HG03520 (cell line): ENCODE data around the gene LRTM1.

Source experiments
- ATAC-seq: cut with Tn5 transposase; IDR thresholded peaks from one replicate; pipeline ENCODE4 v1.9.1; 2021; ENCODE audit warnings: mild to moderate bottlenecking, moderate library complexity; ENCODE audit not compliant: unreplicated experiment

LRTM1 gene

GRCh38 chr3:54928046-54928770, at the start of gene LRTM1:
Gene LRTM1, minus strand, starts transcription at chr3:54928059. Its CDS starts 148 bp downstream, at chr3:54927911.
- no peak for ATAC-seq

DNA sequence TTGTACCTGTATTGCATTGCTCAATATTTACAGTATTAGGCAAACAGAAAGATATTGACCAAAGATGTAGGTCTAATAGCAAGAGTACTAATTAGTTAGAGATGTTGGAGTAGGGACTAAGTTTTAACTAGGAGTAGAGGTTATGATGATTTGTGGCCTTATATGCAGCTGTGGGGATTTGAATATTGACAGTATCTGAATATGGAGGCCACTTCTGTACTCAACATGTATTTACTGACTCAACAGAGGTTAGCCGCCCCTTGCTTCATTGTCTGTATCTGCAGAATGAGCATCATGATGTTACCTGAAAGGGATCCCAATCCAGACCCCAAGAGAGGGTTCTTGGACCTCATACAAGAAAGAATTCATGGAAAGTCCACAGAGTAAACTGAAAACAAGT, 49.6 kb upstream of the LRTM1 start:
- no peak for ATAC-seq

DNA sequence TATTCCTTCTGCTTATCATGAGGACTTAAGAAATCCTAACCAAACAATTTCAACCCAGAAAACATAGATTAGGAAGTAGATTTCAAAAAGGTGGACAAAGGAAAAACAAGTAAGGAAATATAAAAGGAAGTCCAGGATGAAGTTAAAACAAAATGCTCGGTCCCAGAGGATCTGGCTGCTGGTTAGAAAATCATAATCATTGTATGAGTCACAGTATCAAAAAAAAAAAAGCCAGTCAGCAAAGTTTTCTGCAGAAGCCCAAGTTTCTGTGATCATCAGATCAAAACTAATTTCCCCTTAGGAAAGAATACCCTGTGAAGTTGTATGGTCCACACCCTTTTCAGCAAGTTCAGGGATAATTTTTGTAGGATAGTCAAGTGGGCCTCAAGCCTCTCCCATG, 43.0 kb upstream of the LRTM1 start:
- ATAC-seq: no peak

- no peak for ATAC-seq
These were observed 41.8 kb upstream of the LRTM1 start for GRCh38 chr3:54969652-54970051.

DNA sequence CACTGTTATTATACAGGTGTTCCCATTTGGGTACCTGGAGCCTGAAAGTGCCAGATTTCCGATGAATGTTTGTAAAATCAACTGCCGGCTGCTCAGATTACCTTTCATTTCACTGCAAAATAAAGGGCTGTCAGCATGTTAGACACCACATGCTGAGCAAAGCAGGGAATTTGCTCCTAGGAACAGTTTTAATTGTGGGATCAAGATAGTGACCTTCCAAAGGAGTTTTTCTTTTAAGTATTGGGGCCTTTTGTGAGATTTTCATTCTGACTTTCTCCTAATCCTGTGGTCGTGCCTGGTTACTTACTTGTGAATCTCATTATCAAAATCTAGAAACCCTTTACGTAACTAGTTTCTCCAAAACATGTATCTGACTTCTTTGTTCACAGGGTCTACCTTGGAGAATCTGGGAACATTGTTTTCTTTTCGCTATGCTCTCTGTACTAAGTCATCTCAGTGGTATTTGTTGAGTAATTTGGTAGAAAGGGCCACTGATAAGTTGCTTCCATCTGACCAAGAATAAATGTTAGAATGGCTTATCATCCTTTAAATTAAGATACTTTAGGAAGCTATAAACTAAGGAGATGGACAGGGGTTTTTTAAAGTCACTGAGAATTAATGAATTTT, 40.8 kb upstream of the LRTM1 start:
- no peak for ATAC-seq

DNA sequence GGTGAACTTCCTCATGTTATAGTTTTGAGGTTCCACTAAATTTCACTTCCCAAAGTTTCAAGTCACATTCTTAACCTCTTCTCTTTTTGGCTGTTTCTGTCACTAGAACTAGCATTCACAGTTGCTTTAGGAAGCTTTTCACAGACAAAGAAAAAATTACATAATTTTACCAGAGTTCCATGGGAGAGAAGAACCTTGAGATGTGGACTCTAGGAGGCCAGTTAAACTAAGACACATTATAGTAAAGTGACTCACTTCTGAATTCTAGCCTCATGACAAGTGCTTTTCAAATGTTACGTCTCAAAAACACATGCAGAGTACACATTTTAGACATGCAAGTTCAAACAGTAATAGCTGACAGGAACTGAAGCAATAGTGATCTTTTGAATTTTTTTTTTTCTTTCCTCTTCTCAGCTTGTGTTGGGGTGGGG, 39.9 kb upstream of the LRTM1 start:
- no peak for ATAC-seq

DNA sequence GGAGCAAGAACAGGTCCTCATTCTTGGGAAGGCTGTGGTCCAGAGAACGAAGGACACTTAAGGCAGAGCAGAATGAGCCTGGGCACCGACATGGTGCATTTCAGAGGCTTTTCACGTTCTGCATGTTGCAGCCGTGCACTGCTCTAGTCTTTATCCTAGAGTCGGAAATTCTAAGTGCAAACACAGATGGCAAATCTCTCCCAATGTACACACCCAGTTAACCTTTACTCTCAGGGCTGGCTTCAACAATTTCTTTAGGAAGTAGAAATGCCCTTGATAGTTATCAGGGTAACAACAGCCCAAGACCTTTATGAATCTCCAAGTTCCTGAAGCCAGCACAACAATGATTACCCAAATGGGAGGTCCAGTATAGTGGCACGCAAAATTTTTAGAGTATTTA, 39.1 kb upstream of the LRTM1 start:
- ATAC-seq: no peak

GRCh38 chr3:54965746-54966145, 37.9 kb upstream of the LRTM1 start:
- no peak for ATAC-seq

GRCh38 chr3:54964081-54964480, 36.2 kb upstream of the LRTM1 start:
- ATAC-seq: no peak

DNA sequence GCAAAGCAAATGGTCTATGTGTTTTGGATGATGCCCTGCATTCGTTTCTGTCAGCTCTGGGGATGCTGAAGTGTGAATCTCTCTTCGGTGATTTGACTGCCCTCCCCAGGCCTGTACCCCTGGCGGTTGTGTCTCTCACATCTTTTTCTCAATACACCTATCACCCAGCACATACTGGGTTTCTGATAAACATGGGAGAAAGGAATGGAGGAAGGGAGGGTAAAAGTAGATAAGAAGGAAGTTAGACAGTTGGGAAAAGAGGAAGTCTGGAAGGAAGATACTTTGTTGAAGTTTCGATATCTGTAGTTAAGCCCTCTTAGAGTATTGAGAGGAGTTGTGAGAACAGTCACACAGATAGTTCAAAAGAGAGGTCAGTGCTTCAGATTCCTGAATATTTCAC, 35.8 kb upstream of the LRTM1 start:
- no peak for ATAC-seq

- ATAC-seq: no peak
These were observed 34.3 kb upstream of the LRTM1 start for GRCh38 chr3:54962200-54962599.

DNA sequence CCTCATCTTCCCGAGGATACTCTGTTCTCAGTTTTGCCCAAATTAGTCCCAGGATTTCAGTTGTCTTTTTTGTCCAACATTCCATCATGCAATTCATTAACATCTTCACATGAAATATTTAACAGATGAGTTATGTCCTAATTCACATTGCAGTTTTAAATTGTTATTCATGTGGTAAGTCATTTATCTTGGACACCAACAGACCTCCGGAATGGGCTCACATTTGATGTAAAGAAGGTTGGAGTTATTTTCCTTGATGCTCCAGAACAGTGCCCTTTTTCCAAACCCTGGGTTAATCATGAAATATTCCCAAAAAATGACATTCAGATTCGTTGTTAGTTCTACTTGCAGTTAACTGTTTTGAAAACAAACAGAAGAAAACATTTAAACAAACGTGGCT, 32.8 kb upstream of the LRTM1 start:
- no peak for ATAC-seq

- no peak for ATAC-seq
These were observed 32.2 kb upstream of the LRTM1 start for GRCh38 chr3:54960082-54960481.

DNA sequence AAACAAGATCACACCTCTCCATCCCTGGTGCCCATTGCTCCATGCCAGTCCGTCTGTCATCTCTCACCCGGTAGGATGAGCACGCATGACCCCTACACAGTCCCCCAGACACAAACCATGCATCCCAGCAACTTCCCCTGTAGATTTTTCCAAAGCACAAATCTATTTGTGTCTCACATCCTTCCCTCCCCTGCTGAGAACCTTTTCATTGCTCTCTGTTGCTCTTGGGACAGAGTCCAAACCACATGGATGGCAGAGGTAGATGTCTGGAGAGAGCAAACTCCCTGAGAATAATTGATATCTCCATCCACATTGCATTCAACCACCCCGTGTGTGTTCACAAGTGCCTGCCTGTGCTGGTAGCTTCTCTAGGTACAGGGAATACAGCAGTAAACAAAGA, 29.9 kb upstream of the LRTM1 start:
- no peak for ATAC-seq

- no peak for ATAC-seq
These were observed 28.1 kb upstream of the LRTM1 start for GRCh38 chr3:54955941-54956340.

- no peak for ATAC-seq
These were observed 27.6 kb upstream of the LRTM1 start for GRCh38 chr3:54955496-54955895.

DNA sequence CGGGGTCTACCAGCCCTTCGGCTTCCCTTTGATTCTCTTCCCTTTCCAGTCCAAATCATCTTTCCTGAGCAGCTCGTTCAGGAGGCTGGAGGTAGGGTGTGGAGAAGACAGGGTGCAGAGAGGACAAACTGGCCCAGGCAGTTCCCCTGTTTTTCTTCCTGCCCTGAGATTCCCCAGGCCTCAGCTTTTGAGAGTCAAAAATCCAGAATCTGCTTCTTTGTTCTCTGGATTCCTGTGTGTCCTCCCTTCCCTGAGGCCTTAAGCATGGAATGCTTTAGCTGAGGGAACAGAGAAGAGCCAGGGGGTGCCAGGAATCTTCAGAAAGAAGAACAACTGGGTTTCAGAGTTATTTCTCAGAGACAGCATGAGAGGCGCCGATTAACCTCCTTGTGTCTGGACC, 26.7 kb upstream of the LRTM1 start:
- no peak for ATAC-seq

DNA sequence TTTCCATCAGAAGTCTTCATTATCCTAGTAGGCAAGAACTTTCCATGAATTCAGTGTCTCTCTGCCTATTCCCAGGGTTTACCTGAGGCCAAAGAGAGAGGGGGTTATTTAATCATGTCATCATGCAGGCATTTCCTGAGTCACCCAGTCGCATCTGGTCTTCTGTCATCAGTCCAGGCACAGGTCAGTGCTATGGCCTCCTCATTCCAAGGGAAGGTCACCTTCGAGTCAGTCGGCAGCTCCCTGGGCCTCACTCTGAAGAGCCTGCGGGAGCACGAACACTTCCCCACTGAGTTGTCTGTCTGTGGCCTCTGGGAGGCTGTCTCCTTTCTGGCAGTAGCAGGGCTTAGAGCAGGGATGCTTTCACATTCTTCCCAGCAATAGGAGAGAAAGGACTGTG, 26.2 kb upstream of the LRTM1 start:
- no peak for ATAC-seq

- no peak for ATAC-seq
These were observed 23.5 kb upstream of the LRTM1 start for GRCh38 chr3:54951405-54951804.

GRCh38 chr3:54950391-54951003, 22.6 kb upstream of the LRTM1 start:
- no peak for ATAC-seq

- no peak for ATAC-seq
These were observed 21.7 kb upstream of the LRTM1 start for GRCh38 chr3:54949491-54950044.
